NCI-H146 treated with DMSO at 0.1 percent for 48 hours (cell line): ENCODE results near the gene ACADS.

Experiments
- DNase-seq: peaks from one replicate; lab custom pipeline; 2025; ENCODE audit not compliant: unreplicated experiment; lab: John Stamatoyannopoulos, UW

The ACADS gene, protein sequence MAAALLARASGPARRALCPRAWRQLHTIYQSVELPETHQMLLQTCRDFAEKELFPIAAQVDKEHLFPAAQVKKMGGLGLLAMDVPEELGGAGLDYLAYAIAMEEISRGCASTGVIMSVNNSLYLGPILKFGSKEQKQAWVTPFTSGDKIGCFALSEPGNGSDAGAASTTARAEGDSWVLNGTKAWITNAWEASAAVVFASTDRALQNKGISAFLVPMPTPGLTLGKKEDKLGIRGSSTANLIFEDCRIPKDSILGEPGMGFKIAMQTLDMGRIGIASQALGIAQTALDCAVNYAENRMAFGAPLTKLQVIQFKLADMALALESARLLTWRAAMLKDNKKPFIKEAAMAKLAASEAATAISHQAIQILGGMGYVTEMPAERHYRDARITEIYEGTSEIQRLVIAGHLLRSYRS

DNA sequence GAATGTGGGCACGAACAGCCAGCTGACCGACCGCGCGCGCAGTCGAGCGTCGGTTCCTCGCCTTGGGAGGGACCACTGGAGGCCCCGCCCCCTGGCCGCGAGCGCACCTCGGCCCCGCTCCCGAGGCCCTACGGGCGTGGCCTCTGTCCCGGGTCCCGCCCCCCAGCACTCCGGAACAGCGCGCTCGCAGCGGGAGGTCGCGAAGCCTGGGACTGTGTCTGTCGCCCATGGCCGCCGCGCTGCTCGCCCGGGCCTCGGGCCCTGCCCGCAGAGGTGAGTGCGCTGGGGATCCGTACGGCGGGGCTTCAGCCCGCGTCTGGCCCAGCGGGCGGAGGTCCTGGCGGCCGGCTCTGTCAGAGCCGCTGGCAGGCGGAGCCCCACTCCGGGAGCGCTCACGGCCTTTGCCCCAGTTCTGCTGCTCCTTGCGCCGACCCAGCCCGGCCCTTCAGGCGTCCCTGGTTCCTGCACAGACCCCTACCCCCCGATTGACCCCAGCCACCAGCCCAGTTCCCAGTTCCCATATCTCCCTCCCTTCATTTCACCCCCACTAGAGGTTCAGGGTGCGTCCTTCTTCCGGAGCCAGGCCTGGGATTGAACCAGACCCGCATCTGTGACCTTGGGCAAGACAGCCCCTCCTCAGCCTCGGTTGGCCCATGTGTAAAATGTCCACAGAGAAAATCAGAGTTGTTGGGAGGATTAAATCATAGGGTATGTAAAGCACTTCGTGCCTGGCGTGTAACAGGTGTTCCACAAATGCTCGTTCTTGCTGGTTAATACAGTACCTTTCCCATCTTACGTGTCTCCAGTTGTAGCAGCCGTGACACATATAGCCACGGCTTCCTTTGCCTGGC is at the start of gene ACADS:
Gene ACADS, plus strand, starts transcription at position 168 of the 851 bp plus-strand sequence. Its CDS starts 60 bp downstream, at position 228.
- peak; percentile 73 for DNase-seq

DNA sequence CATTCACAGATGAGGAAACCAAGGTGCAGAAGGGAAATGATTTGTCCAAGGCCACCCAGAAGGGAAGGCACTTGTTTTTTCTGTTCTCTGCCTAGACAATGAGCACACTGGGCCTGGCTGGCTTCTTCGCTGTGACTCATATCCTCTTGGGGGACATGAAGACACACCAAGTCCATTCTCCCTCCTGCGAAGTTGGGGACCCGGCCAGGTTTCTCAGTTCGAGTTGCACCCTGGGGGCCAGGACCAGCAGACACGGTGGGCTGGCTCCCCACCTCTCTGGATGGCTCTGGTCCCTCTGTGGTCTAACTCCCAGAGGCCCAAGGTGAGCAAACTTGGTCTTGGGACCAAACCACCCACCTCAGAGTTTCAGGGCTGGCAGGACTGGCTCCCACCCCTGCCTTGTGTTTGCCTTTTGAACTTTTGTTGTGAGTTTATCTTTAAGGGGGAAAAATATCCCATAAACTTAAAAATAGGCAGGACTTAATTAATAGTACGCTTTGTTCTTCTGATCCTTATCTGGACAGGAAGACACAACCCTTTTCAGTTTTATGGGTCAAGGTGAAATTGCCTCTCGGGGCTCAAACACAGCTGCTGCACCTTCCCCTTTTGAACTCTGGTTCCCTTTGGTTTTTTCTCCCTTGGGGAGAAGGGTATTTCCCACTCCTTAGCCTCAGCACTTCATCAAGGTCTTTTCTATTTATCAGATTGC is 47.7 kb upstream of the ACADS start:
- no peak for DNase-seq

DNA sequence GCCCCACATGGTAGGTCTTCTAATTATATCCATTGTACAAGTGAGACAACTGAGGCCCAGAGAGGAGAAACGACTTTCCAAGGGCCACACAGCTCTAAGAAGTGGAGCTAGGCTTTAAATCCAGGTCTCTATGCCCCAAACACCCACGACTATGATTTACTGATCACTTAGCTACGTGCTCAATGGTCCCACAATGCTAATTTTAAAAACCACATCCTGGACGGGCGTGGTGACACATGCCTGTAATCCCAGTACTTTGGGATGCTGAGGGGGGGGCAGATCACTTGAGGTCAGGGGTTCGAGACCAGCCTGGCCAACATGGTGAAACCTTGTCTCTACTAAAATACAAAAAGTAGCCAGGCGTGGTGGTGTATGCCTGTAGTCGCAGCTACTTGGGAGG is 47.1 kb upstream of the ACADS start:
- DNase-seq = no peak

DNA sequence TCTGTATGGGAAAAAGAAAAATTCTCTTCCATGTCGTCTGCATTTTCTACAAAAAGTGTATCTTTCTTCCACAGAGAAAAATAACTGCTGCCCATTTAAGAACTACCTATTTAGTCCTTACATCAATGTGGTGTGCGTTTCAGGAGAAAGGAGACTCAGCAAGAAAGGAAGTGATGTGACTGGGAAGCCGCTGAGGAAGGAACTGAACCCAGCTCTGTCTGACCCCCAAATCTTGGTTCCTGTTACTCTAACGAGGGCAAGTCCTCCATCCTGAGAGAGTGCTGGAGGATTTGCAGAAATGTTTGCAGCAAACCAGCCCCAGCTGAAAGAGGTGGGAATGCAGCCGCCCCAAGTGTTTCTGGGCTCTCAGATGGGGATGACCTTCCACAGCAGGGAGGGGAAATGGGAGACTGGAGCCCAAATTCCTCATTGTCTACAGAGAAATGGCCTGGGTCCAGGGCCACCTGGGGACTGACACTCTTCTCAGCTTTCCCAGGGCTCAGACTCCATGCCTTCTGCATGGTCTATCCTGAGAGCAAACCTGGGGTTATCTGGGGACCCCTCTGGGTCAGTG is 45.4 kb upstream of the ACADS start:
- no peak for DNase-seq

DNA sequence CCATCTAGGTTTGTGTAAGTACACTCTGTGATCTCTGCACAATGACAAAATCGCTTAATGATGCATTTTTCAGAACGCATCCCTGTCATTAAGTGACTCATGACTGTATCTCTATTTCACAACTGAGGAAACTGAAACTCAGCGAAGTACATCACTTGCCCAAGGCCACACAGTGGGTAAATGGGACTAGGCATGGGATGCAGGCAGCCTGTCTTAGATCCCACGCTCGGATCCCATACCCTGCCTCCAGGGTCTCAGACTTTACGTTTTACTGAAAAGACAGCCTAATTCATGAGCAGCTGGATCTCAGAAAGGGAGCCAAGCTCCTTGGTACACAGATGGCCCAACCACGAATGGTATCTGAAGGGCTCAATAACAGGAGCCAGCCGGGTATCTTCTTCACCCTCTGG is 41.1 kb upstream of the ACADS start:
- DNase-seq = no peak

DNA sequence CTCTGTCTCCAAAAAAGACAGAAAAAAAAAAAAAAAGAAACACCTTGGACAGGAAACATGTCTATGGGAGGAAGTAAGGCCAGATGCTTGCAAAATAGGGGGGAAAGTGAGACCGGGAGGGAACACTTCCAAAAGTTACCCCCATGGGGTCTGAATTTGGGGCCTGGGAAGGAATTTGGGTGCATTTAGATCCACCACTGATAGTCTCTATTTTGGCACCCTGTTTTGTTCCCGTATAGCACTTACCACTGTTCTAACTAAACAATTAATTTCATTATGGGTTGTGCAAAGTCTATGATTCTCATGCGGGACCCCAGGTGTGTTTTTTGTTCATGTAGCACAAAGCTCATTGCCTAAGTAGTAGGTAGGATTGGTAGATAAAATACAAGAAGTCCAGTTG is 40.1 kb upstream of the ACADS start:
- no peak for DNase-seq

DNA sequence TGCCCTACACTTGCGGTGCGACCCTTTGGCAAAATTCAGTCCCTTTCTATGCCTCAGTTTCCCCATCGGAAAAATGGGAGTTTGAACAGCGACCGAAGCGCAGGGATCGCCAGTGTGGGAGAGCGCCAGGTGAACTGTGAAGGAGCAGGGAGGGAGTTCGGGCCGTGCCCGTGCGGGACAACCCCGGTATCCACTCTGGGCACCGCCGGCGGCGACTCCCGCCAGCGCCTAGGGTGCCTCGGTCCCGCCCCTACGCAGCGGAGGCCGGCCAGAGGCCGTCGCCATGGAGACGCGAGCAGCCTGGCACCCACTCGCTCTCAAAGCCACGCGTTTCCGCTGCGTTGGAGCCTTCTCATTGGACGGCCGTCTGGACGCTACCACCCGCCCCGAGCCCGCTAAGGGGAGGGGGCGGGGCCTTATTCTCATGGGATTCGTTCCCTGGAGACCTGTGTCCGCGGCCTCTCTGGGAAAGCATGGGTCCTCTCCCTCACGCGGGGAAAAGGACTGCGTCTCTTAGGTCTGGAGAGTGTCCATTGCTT is 39.4 kb upstream of the ACADS start:
- peak; percentile 94 for DNase-seq

DNA sequence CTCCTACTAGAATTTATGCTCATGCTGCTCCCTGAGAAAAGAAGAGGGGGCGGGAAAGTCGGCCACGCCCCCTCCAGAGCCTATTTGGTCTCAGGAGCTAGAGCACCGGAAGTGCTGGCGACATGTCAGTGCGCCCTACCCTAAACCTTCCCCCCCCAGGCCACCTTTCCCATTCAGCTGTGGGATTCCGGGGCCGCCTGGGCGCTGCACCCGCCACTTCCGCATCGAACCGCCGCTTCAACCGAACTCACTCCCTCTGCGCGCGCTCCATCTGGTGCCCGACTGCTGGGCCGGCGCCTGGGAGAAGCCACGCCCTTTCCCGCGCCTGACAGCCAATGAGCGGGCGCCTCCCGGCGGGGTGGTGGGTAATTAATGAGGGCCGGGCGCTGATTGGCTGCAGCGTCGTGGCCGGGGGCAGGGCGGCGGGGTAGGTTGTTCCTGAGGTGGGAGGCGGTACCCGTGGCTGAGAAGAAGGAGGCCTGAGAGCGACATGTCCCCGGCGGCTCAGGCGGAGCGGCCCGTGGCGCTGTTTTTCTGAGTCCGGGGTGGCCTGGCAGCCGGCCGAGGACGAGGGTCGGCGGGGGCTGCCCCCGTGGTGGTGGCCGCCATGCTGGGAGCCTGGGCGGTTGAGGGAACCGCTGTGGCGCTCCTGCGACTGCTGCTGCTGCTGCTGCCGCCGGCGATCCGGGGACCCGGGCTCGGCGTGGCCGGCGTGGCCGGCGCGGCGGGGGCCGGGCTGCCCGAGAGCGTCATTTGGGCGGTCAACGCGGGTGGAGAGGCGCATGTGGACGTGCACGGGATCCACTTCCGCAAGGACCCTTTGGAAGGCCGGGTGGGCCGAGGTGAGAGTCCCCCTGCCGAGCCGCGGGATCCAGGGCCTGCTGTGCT is 38.7 kb upstream of the ACADS start, which contains the start of gene MLEC:
Gene MLEC, plus strand, starts transcription at position 460 of the 888 bp plus-strand sequence. Its CDS starts 148 bp downstream, at position 608.
- DNase-seq = peak; percentile 96

DNA sequence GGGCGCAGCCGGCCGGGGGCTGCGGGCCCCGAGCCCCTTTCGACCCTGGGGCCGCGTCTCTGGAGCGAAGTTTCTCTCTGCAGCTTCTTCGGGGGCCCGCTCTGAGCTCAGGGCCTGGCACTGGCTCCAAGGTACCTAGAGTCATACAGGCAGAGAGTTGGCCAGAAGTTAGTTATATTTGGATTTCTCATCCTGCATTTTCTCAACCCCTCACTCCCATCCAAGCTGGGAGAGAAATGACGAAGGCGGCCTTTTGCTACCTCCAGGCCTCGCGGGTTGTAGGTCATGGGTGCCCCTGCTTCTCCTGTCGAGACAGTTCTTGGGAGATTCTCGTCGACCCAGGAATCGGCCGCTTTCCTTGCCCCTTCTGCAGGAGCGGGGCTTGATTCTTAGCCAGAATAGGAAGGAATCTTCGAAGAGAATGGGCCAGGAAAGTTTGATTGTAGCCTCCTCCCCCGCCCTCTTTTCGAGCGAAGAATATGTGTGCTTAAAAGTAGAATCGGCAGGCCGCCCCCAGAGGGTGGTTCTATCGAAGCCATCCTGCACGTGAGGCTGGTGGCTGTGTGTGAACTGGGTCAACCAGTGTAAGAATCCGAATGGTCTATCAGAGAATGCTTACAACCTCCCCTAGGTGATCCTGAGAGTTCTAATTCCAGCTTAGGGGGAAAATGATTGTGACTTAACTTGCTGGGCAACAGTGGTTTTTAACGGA is 37.9 kb upstream of the ACADS start:
- no peak for DNase-seq

DNA sequence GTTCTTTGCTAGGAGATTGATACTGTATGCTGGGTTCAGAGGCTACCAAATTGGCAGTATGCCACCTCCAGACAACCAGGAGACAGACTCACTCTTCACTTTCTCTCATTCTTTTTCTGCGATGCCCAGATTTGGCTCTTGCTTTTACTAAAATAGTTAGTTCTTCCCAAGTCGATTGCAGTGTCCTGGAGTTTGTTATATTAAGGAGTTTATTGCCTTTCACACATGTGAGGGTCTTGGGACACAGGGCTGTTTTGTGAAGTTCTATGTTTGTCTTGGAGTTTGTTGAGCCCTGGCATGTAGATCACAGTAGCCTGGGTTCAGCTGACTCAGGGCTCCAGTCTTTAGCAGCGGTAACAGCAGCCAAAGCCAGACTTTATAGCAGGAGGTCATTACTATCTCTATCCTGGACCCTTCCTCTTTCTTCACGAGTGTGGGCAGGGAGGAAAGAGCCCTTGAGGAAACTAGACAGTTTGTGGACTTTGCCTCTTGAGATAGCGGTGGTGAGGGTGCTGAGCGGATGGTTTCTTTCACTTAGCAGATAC is 37.0 kb upstream of the ACADS start:
- no peak for DNase-seq

DNA sequence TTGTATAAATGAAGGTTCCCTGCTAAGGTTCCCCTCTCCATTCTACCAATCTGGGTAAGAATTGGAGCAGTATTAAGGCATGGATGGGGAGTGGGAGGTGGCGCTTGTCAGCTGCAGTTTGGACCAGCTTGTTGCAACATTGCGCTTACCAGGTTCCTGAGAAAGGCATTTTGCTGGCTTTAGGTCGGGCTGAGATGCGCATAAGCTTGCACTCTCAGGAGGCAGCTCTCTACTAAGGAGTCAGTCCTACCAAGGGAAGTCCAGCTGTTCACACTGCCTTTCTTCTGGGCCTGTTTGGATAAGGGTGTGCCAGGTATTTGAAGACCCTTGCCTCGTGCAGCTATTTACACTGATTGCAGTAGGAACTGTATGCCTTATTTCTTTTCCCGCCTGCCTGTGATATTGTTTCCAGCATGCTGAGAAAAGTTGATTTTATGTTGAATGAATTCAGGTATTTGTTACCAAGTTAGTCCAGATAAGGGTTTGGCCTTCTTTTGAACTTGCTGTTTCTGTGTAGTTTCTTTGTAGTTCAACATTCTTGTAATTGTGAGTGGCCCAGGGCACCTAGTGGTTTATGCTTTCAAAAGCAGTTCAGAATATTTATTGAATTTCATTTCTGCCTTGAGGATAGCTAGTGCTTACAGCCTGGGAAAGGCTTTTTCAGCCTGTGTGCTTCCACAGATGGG is 36.1 kb upstream of the ACADS start:
- no peak for DNase-seq

DNA sequence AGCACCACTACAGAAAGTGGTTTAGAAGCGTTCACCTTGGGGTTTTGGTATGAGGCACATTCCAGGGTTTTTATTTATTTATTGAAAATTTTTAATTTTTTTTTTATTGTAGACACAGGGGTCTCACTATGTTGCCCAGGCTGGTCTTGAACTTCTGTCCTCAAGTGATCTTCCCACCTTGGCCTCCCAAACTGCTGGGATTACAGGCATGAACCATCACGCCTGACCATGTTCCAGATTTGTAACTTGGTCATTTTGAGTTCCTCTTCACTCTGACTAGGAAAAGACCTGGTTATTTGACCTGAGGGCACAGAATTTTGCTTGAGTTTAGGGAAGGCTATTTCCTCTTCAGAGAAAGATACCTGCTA is 35.6 kb upstream of the ACADS start:
- no peak for DNase-seq

DNA sequence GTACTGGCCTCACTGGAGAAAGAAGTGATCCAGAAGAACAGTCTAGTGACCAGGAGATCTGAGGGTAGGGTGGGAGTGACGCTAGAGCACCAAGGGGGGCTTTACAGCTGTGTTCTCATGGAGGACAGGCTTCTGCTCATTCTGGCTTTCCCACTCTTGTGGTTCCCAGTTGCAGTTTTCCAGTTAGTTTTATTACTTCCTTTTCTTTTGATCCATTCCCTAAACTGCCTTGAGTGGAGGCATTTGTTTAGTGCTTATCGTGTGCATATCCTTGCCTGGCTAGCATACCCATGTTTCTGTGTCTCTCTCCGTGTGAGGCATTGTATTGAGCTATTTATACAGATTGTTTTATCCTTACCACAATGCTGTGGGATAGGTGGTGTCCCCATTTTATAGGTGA is 34.6 kb upstream of the ACADS start:
- no peak for DNase-seq

DNA sequence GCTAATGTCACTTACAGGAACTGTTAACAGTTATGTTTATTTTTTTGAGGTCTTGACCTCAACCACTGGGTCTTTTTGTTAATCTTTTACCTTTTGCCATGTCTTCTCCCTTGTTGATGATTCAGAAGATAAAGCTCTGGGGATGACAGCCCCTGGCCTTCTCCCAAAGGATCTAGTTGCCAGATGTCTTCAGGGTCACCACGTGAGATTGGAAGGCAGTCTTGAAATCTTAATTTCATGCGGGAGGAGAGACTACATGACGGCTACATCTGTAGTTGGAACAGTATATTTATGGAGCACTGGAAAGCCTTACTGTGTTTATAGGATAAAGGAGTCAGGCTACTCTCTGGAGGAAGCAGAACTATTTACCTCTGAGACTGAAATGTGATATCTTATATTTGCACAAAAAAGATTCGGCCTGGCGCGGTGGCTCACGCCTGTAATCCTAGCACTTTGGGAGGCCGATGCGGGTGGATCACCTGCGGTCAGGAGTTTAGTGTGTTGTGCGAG is 33.0 kb upstream of the ACADS start:
- no peak for DNase-seq

DNA sequence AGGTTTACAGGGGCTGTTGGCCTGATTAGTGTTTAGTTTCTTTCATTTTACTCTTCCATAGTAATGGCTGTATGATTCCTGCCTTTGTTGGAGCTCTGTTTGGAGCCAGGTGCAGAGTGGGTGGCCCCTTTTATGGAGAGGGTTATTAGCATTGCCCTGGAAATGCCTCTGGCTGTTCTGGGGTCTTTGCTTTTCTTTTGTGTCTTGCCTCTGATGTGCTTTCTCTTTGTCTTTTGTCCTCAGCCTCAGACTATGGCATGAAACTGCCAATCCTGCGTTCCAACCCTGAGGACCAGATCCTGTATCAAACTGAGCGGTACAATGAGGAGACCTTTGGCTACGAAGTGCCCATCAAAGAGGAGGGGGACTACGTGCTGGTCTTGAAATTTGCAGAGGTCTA is 31.8 kb upstream of the ACADS start:
- peak; percentile 60 for DNase-seq

DNA sequence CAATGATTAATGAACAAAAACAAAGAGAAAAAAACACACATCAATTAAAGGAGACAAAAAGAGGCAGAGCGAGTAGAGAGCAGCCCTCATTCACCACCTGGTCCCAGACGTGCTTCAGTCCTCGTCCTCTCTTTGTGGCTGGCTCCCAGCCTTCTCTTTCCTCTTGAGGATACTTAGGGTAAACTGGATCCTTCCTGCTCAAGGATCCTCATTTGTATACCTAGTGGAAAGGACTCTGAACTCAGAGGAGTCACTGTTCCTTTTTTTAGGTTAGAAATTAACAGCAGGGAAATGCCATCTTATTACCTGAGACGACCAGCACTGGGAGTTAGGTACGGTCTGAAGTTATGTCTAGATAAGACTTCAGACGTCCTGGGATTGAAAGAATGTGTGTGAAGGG is 29.0 kb upstream of the ACADS start:
- no peak for DNase-seq

DNA sequence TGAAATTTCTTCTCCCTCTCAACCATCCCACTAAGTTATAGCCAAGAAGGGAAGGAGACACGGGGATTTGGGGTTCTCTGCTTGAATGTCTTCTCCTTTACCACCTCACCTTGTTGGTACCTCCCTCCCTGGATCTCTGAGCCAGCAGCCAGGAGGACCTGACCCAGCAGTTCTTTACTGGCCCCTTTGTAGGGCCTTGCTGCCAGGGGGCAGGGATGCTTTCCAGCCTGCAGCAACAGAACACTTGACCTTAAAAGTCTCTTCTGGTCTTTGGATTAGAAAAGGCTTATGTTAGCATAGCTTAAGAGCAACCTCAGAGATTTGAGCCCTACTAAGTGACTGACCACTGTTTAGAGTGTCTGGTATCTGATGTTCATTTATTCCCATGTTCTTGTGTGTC is 28.3 kb upstream of the ACADS start:
- DNase-seq = no peak

DNA sequence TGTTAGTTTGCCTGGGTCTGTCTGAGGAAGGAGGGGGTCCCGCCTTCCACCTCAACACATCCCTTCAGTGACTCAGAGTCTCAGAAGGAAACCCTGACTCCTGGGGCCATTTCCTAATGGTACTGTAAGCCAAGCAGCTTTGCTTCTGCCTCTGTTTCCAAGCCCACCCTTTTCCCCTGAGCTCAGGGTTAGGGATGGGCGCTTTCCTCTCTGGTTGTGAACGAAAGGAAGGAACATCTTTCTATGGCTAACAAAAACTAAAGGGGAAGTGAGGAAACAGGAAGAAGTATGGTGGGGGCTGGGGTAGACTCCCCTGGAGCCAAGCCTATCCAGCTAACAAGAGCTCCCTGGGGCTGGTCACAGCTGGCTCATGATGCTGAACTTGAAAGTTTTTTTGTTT is 27.0 kb upstream of the ACADS start:
- DNase-seq = no peak
